Activated T-helper 1 cell treated with anti-CD3 and anti-CD28 coated beads, Interleukin-12 subunit alpha, Interleukin-12 subunit beta, Interleukin-2, Interleukin-4 antibody, amounts not matched to agents 30 ng/mL and 10 ng/mL and 1 ng/mL, durations not matched to agents 14 hours and 24 hours and 36 hours (primary cell): Measurements from ENCODE around the gene KCTD6. TPM values are rescaled to one million over a fixed set of nuclear protein-coding genes. Genes with fewer than 3 reads are reported as not detected.

Experiments
- DNase-seq: peaks from one replicate; pipeline ENCODE4 v3.0.0; 2021; ENCODE audit warnings: low spot score
- H3K27ac Mint-ChIP-seq: one replicate; pipeline ENCODE4 v1.8.0; 2021; ENCODE audit warnings: mild to moderate bottlenecking, mixed read lengths
- H3K27me3 Mint-ChIP-seq: one replicate; pipeline ENCODE4 v1.8.0; 2022; ENCODE audit warnings: mild to moderate bottlenecking, moderate library complexity, mixed read lengths; ENCODE audit not compliant: insufficient read depth
- H3K36me3 Mint-ChIP-seq: one replicate; pipeline ENCODE4 v1.8.0; 2021; ENCODE audit warnings: low read depth, mixed read lengths
- H3K4me1 Mint-ChIP-seq: one replicate; pipeline ENCODE4 v1.8.0; 2021; ENCODE audit warnings: low read depth, mixed read lengths
- H3K4me3 Mint-ChIP-seq: one replicate; pipeline ENCODE4 v1.8.0; 2021; ENCODE audit warnings: mild to moderate bottlenecking, moderate library complexity, mixed read lengths
- H3K9me3 Mint-ChIP-seq: one replicate; pipeline ENCODE4 v1.8.0; 2021; ENCODE audit warnings: mixed read lengths
- intact Hi-C: fragments of 100-400 bp; cut with micrococcal nuclease; formaldehyde crosslinking; loops from one replicate; pipeline ENCODE4 v1.15.1; 2024
- total RNA-seq: library from RNA; stranded (reverse); gene quantifications from 2 replicates; pipeline ENCODE4 v1.2.3, GENCODE V29; 2022

The KCTD6 gene
- 7.0 and 8.9 TPM in 2 replicates for total RNA-seq

- intact Hi-C loops = loop anchor here (1.0 to 10.0 kb wide), 9 partner anchors 20 to 457 kb away; partner anchors contain the start of genes HTD2, PDHB, PXK and RPP14
- H3K9me3 Mint-ChIP-seq = no peaks in the 10 kb centered on the region
- peaks cover 54% of the 10 kb centered on the region for H3K4me1 Mint-ChIP-seq
- peak within 1 kb of the TSS; percentile 85 for H3K27ac Mint-ChIP-seq
- peaks cover 40% of the 10 kb centered on the region for H3K27me3 Mint-ChIP-seq
- H3K36me3 Mint-ChIP-seq = no peaks in the 10 kb centered on the region
- peak; percentile 87 for DNase-seq
- peak within 1 kb of the TSS; percentile 93 for H3K4me3 Mint-ChIP-seq
Measured at GRCh38 chr3:58491506-58492402, at the start of gene KCTD6. Gene KCTD6 (plus strand): TSS chr3:58492096. CDS start chr3:58498756, 6,660 bp downstream.

GRCh38 chr3:58452176-58452575 lies 39.7 kb upstream of the KCTD6 start:
- Mint-ChIP-seq H3K27me3 (peaks cover 10% of the 10 kb centered on the region), H3K27ac (no peak overlapping the region), H3K4me3 (no peak overlapping the region), H3K36me3 (peaks cover 2% of the 10 kb centered on the region), H3K4me1 (no peaks in the 10 kb centered on the region), H3K9me3 (peaks cover 33% of the 10 kb centered on the region)
- DNase-seq = no peak
- intact Hi-C loops = no loop called here

DNA sequence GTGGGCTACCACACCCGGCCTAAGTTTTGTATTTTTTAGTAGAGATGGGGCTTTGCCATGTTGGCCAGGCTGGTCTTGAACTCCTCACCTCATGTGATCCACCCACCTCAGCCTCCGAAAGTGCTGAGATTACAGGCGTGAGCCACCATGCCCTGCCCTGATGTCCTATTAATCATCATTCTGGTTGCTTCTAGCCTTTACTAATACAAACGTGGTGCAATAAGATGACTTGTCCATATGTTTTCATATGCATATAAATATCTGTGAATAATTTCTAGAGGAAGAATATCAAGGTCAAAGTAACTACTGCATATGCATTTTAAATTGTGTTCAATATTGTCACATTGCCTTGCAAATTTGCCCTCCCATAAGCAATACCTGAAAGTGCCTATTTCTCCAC lies 32.7 kb upstream of the KCTD6 start:
- intact Hi-C loops = no loop called here
- Mint-ChIP-seq H3K4me3 (no peak overlapping the region), H3K27ac (no peak overlapping the region), H3K4me1 (peaks cover 8% of the 10 kb centered on the region), H3K27me3 (peaks cover 12% of the 10 kb centered on the region), H3K36me3 (peaks cover 2% of the 10 kb centered on the region), H3K9me3 (peaks cover 20% of the 10 kb centered on the region)
- DNase-seq = no peak

- Mint-ChIP-seq H3K4me3 (no peak overlapping the region), H3K4me1 (peaks cover 13% of the 10 kb centered on the region), H3K9me3 (no peaks in the 10 kb centered on the region), H3K36me3 (no peaks in the 10 kb centered on the region), H3K27me3 (peaks cover 17% of the 10 kb centered on the region), H3K27ac (no peak overlapping the region)
- DNase-seq = no peak
- intact Hi-C loops = loop anchor here (1.0 kb wide), 5 partner anchors 8 to 167 kb away; no protein-coding TSS in a partner anchor
Measured at GRCh38 chr3:58462829-58463180, 29.1 kb upstream of the KCTD6 start.

DNA sequence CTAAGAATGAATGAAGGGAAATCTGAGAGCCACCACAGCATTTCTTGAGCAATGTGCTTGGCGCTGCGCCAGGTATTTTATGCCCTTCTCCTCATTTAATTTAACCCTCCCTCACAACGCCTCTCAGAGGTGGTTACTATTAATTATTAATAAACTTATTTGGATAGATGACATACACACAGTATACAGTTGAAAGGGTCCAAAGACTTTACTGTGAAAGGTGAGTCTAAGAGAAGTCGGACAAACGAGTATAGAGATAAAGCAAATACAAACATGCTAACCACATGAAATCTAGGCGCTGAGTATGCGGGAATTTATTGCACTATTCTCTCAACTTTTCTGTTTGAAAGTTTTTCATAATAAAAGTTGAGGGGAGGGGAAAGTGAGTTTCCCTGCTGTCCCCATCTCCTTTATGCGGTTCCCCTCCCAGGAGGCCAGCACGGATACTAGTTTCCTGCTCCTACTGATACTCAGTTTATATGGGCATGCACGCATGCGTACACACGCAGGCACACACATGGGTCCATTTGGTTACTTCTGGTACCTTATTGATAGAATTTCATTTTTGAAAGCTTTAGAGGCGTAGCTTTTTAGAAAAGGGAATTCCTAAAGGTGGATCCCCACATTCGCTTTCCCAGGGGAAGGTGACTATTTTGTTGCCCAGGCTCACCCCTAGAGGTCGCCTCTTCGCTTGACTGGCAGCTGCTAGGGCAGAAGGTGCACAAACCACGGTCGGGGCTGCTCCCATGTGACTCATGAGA lies 28.5 kb upstream of the KCTD6 start:
- intact Hi-C loops = loop anchor here (1.0 kb wide), 5 partner anchors 8 to 167 kb away; no protein-coding TSS in a partner anchor
- DNase-seq = peak; percentile 71
- H3K27me3 Mint-ChIP-seq = peaks cover 17% of the 10 kb centered on the region
- H3K4me3 Mint-ChIP-seq = no peak overlapping the region
- no peak overlapping the region for H3K27ac Mint-ChIP-seq
- peaks cover 13% of the 10 kb centered on the region for H3K4me1 Mint-ChIP-seq
- H3K9me3 Mint-ChIP-seq = no peaks in the 10 kb centered on the region
- H3K36me3 Mint-ChIP-seq = no peaks in the 10 kb centered on the region

DNA sequence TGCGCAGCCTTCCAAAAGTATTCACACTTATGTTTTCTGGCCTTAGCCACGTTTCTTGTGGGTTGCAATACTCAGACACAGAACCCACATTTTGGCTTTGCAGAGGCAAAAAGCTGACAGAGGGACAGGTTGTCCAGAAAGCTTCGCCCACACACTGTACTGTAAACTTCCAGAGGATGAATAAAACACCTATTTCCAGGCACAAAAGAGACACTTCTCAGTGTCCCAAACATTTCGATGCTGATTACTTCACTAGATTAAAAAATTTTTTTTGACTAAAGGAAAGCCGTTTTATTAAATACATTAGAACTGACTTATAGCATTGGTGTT lies 28.0 kb upstream of the KCTD6 start:
- intact Hi-C loops = loop anchor here (1.0 kb wide), 5 partner anchors 7 to 166 kb away; no protein-coding TSS in a partner anchor
- Mint-ChIP-seq H3K27me3 (peaks cover 17% of the 10 kb centered on the region), H3K27ac (no peak overlapping the region), H3K9me3 (no peaks in the 10 kb centered on the region), H3K36me3 (no peaks in the 10 kb centered on the region), H3K4me1 (peaks cover 16% of the 10 kb centered on the region), H3K4me3 (no peak overlapping the region)
- no peak for DNase-seq

DNA sequence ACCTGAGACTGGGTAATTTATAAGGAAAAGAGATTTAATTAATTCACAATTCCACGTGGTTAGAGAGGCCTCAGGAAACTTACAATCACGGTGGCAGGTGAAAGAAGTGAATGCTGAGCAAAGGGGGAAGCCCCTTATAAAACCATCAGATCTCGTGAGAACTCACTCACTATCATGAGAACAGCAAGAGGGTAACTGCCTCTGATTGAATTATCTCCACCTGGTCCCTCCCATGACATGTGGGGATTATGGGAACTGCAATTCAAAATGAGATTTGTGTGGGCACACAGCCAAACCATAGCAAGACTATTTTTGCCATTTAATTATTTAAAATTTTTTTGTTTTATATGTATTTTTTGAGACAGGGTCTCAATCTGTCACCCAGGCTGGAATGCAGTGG lies 27.0 kb upstream of the KCTD6 start:
- H3K4me1 Mint-ChIP-seq = peaks cover 20% of the 10 kb centered on the region
- H3K9me3 Mint-ChIP-seq = no peaks in the 10 kb centered on the region
- intact Hi-C loops = no loop called here
- DNase-seq = no peak
- no peak overlapping the region for H3K4me3 Mint-ChIP-seq
- H3K27me3 Mint-ChIP-seq = peaks cover 15% of the 10 kb centered on the region
- H3K27ac Mint-ChIP-seq = no peak overlapping the region
- H3K36me3 Mint-ChIP-seq = no peaks in the 10 kb centered on the region

- H3K4me3 Mint-ChIP-seq = no peak overlapping the region
- no peaks in the 10 kb centered on the region for H3K36me3 Mint-ChIP-seq
- H3K27me3 Mint-ChIP-seq = peaks cover 15% of the 10 kb centered on the region
- no peak for DNase-seq
- H3K9me3 Mint-ChIP-seq = no peaks in the 10 kb centered on the region
- H3K27ac Mint-ChIP-seq = no peak overlapping the region
- intact Hi-C loops = no loop called here
- peaks cover 39% of the 10 kb centered on the region for H3K4me1 Mint-ChIP-seq
Measured at GRCh38 chr3:58466899-58467563, 24.9 kb upstream of the KCTD6 start.

GRCh38 chr3:58469096-58469495 lies 22.8 kb upstream of the KCTD6 start:
- H3K27ac Mint-ChIP-seq = no peak overlapping the region
- no peaks in the 10 kb centered on the region for H3K9me3 Mint-ChIP-seq
- H3K4me3 Mint-ChIP-seq = no peak overlapping the region
- H3K4me1 Mint-ChIP-seq = peaks cover 51% of the 10 kb centered on the region
- intact Hi-C loops = no loop called here
- H3K36me3 Mint-ChIP-seq = peaks cover 4% of the 10 kb centered on the region
- H3K27me3 Mint-ChIP-seq = peaks cover 11% of the 10 kb centered on the region
- no peak for DNase-seq

DNA sequence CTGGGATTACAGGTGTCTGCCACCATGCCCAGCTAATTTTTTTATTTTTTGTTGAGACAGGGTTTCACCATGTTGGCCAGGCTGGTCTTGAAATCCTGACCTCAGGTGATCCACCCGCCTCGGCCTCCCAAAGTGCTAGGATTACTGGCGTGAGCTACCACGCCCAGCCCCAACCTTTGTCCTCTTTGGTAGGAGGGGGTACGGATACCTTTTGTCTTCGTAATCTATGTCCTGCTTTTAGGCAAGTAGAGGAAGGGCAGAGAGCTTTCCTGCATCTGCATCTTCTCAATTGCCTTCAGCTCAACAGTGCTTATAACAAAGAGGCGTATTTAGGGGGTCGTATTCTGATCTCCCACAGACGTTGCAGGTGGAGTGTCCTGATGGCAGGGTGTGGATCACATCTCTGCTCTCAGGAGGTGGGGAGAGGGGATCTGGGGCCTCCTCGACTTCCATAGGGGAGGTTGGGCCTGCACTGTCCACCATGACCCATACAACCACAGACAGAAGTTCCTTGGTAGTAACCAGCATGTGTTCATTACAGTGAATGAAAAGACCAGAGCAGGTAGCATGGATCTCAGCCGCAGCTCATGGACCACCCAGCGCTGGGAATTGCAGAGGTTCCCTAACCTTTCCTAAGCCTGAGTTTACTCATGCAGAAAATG lies 21.4 kb upstream of the KCTD6 start:
- Mint-ChIP-seq H3K27ac (peak overlapping the region; percentile 68), H3K4me1 (peaks cover 61% of the 10 kb centered on the region), H3K27me3 (peaks cover 10% of the 10 kb centered on the region), H3K9me3 (no peaks in the 10 kb centered on the region), H3K36me3 (peaks cover 4% of the 10 kb centered on the region), H3K4me3 (peak overlapping the region; percentile 37)
- no peak for DNase-seq
- intact Hi-C loops = loop anchor here (1.0 to 2.0 kb wide), 6 partner anchors 7 to 146 kb away; partner anchors contain the start of genes PDHB and PXK

DNA sequence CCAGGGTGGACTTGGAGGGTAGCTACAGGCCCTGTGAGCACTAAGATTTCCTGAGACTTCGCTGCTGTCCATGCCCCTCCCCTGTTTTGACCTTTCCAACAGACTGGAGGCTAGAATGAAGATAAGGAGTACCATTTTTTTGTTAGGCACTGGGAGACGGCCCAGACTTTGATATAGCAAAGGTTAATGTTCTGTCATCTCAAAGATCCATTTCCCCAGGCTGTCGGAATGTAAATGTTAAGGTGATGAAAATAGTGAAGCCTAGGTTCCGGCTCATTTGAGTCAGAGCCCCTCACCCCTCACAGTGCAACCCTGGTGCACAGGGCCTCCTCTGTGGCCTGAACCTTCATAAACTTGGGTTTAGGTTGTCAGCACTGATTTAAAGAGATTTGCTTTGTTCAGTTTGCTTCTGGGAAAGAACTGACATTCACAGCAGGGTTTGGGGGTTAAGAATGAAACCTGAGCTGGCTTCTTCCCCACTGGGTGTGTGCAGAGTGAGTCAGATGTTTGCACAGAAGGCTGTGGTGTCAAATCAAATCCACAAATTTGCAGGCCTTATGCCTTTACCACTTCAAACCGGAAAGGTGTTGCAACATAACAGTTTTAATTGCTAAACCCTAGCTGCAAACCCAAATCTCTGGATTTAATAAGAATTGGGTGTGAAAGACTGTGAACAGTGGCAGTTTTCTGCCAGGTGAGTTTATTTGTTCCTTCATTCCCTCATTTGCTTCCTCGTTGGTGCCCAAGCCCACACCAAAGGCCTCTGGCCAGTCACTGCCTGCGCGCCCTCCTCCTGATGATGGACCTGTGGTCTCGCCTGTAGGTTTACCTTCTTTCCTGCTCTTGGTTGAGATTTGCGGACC lies 20.6 kb upstream of the KCTD6 start:
- Mint-ChIP-seq H3K4me1 (peaks cover 59% of the 10 kb centered on the region), H3K27ac (peak overlapping the region; percentile 68), H3K4me3 (peak overlapping the region; percentile 37), H3K27me3 (peaks cover 8% of the 10 kb centered on the region), H3K36me3 (peaks cover 4% of the 10 kb centered on the region), H3K9me3 (no peaks in the 10 kb centered on the region)
- DNase-seq = peak; percentile 73
- intact Hi-C loops = loop anchor here (1.0 to 2.0 kb wide), 6 partner anchors 8 to 147 kb away; partner anchors contain the start of genes PDHB and PXK
